Uterus (tissue), 4 donors: Measurements from ENCODE around the gene TNRC6C. TPM values are rescaled to one million over a fixed set of nuclear protein-coding genes. Genes with fewer than 3 reads are reported as not detected.

ENCODE experiments used
- DNase-seq, 2 donors: peaks; one replicate each; pipeline ENCODE4 v3.0.0-alpha.2; 2019 to 2020
- H3K27ac ChIP-seq, 2 donors: fragments of 200-600 bp; sonication (generic); 1 replicate in 1 of 2; 2 replicates in 1 of 2; pipeline ENCODE4 v1.5.1; 2016 to 2018
- H3K27me3 ChIP-seq, 2 donors: fragments of 200-600 bp; sonication (generic); one replicate each; pipeline ENCODE4 v1.5.1; 2018 to 2019; ENCODE audit warnings: control low read depth in 1 of 2
- H3K36me3 ChIP-seq, 2 donors: fragments of 200-600 bp; sonication (generic); one replicate each; pipeline ENCODE4 v1.5.1; 2019; ENCODE audit warnings: control low read depth in 1 of 2
- H3K4me1 ChIP-seq, 2 donors: fragments of 200-600 bp; sonication (generic); one replicate each; pipeline ENCODE4 v1.5.1; 2018 to 2019; ENCODE audit warnings: control low read depth in 1 of 2
- H3K4me3 ChIP-seq, 2 donors: fragments of 200-600 bp; sonication (generic); 1 replicate in 1 of 2; 2 replicates in 1 of 2; pipeline ENCODE4 v1.5.1; 2018 to 2019; ENCODE audit warnings: mild to moderate bottlenecking in 1 of 2
- H3K9me3 ChIP-seq, 2 donors: fragments of 200-600 bp; sonication (generic); one replicate each; pipeline ENCODE4 v1.5.1; 2019; ENCODE audit warnings: control low read depth in 1 of 2
- CTCF ChIP-seq, 4 experiments: fragments of 200-600 bp in 2 of 4; fragments of 450-650 bp in 2 of 4; sonication (generic) in 2 of 4; IDR thresholded peaks; one replicate each; pipeline ENCODE4 v1.5.1; 2016 to 2019; ENCODE audit warnings: antibody characterized with exemption in 4 of 4, mild to moderate bottlenecking in 2 of 4, moderate library complexity in 1 of 4
- POLR2A ChIP-seq, 2 donors: fragments of 450-650 bp; IDR thresholded peaks; one replicate each; pipeline ENCODE4 v1.6.1; 2016; ENCODE audit warnings: antibody characterized with exemption in 2 of 2, mild to moderate bottlenecking in 1 of 2, moderate library complexity in 1 of 2
- intact Hi-C: fragments of 100-400 bp; cut with DNase I; formaldehyde crosslinking; loops from one replicate; pipeline ENCODE4 v1.15.1; 2023; ENCODE audit warnings: low total_unique reads
- total RNA-seq, 4 donors: library from RNA; depleted of rRNA in 3 of 4; stranded (reverse); fragments of >200 nt in 3 of 4; gene quantifications; one replicate each; pipeline versions ENCODE4 v1.1.0 to v1.2.4, GENCODE V29; 2014 to 2023
- donor health status: DM: yes; HTN: yes; CAD: no.

Gene TNRC6C
- total RNA-seq, 4 donors from 2014 or later, result 4.6 to 68.0 (median 11.8) TPM

- no peak overlapping the region for H3K4me3 ChIP-seq
- H3K4me1 ChIP-seq, result no peaks in the 10 kb centered on the region
- H3K9me3 ChIP-seq, result no peaks in the 10 kb centered on the region
- intact Hi-C loops, result no loop called here
- no peak for TF ChIP-seq CTCF (IDR thresholded peaks at IDR 0.05)
- no peak for TF ChIP-seq POLR2A (IDR thresholded peaks at IDR 0.05)
- DNase-seq, result no peak
- no peaks in the 10 kb centered on the region for H3K36me3 ChIP-seq
- no peaks in the 10 kb centered on the region for H3K27me3 ChIP-seq
- no peak overlapping the region for H3K27ac ChIP-seq
These were observed 88.4 kb downstream of the TNRC6C start for GRCh38 chr17:78046923-78047322.

DNA sequence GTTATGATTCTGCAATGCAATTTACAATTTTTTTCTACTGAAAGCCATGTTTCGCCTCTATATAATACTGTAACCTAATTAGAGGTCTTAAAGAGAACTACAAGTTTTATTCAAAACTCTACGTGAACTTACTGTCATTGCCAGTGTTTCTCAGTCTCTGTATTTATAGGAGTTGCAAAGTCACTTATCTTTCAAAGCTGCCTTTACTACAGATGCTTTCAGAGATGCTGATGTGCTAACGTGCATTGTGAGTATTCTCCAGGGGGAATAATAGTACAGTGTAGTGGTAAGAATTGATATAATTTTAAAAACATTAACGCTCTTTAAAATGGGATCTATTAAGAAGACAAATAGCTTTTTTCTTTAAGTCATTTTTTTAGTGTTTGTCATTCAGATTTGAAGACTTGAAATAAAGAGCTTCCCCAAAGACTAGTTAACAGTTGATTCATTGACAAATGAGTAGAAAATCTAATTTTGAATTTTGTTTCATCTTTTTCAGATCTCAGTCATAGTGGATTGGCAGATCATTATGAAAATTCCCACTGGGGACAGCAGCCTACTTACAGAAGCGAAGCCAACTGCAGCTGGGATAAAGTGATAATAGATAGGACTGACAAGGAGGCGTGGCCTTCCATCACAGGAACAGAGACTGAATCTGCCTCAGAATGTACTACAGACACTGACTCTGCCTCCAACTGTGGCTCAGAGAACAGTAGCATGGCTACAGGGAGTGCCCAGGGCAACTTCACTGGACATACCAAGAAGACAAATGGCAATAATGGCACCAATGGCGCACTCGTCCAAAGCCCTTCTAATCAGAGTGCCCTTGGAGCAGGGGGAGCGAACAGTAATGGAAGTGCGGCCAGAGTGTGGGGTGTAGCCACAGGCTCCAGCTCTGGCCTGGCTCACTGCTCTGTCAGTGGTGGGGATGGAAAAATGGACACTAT is 90.1 kb downstream of the TNRC6C start:
- DNase-seq, result no peak
- Histone ChIP-seq H3K36me3 (no peaks in the 10 kb centered on the region), H3K27me3 (no peaks in the 10 kb centered on the region), H3K9me3 (no peaks in the 10 kb centered on the region), H3K4me3 (no peak overlapping the region), H3K27ac (no peak overlapping the region), H3K4me1 (no peaks in the 10 kb centered on the region)
- intact Hi-C loops, result no loop called here
- no peak for TF ChIP-seq CTCF (IDR thresholded peaks at IDR 0.05)

GRCh38 chr17:78049609-78050008 is 91.1 kb downstream of the TNRC6C start:
- no peak for TF ChIP-seq CTCF (IDR thresholded peaks at IDR 0.05)
- no peak for TF ChIP-seq POLR2A (IDR thresholded peaks at IDR 0.05)
- Histone ChIP-seq H3K4me3 (no peak overlapping the region), H3K4me1 (no peaks in the 10 kb centered on the region), H3K9me3 (no peaks in the 10 kb centered on the region), H3K27me3 (no peaks in the 10 kb centered on the region), H3K27ac (no peak overlapping the region), H3K36me3 (no peaks in the 10 kb centered on the region)
- intact Hi-C loops, result no loop called here
- DNase-seq, result no peak

DNA sequence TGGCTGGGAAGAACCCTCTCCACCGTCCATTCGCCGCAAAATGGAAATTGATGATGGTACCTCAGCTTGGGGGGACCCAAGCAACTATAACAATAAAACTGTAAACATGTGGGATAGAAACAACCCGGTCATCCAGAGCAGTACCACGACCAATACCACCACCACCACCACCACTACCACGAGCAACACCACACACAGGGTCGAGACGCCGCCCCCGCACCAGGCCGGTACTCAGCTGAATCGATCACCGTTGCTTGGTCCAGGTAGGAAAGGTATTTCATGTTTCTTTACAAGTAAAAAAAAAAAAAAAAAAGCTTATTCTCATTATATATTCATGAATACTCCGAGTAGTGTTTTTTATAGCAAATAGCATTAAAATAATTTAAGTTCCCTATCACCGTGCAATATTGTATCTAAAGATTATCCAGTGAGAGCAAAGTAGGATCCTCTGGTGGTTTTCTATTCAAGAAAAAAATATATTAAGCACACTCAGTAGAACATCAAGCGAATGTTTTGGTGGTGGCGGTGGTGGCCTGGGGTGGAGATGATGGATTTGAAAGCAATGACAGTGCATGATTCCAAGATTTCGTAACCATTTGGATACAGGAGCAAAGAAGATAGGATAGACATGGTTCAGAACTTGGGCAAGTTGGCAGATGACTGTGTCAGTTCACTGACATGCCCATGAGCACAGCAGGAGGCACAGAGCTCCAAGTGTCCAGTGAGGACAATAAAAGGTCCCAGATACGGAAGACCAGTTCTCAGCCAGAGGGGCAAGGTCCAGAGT is 92.9 kb downstream of the TNRC6C start:
- TF ChIP-seq POLR2A (IDR thresholded peaks at IDR 0.05) (no peak), CTCF (IDR thresholded peaks at IDR 0.05) (no peak)

More for the DNA sequence above, 92.9 kb downstream of the TNRC6C start:
- DNase-seq, result no peak
- intact Hi-C loops, result no loop called here
- Histone ChIP-seq H3K9me3 (no peaks in the 10 kb centered on the region), H3K4me3 (no peak overlapping the region), H3K27me3 (no peaks in the 10 kb centered on the region), H3K27ac (no peak overlapping the region), H3K4me1 (no peaks in the 10 kb centered on the region), H3K36me3 (no peaks in the 10 kb centered on the region)
